Cortex of kidney (tissue), 1 donor: ENCODE data around the gene TNXB.
"Not testable (repeated sequence)": the region's sequence is repeated elsewhere in the genome, so short reads cannot be mapped to it uniquely, and the experiment has no call there.

Experiments used
- DNase-seq: peaks from one replicate; lab custom pipeline; 2025; lab: John Stamatoyannopoulos, UW

Gene TNXB

GRCh38 chr6:31996385-31996784, 112.8 kb downstream of the TNXB start:
- not testable (repeated sequence) for DNase-seq

DNA sequence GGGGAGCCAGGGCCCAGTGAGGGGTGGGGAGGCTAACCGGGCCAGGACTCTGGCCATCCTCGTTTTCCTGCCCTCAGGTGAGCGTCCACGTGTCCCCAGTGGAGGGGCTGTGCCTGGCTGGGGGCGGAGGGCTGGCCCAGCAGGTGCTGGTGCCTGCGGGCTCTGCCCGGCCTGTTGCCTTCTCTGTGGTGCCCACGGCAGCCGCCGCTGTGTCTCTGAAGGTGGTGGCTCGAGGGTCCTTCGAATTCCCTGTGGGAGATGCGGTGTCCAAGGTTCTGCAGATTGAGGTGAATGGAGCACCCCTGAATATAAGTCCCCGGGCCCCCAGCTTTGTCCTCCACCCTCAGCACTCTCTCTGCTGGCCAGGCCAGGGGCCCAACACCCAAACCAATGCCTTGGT, 114.7 kb downstream of the TNXB start:
- DNase-seq = not testable (repeated sequence)
